HG03066 (cell line): Measurements from ENCODE around the gene ADPRHL1.
"Not testable (repeated sequence)": the region's sequence is repeated elsewhere in the genome, so short reads cannot be mapped to it uniquely, and the experiment has no call there.

Experiments
- ATAC-seq: cut with Tn5 transposase; IDR thresholded peaks from one replicate; pipeline ENCODE4 v1.9.1; 2021; ENCODE audit warnings: low read depth; ENCODE audit not compliant: unreplicated experiment

The ADPRHL1 gene

DNA sequence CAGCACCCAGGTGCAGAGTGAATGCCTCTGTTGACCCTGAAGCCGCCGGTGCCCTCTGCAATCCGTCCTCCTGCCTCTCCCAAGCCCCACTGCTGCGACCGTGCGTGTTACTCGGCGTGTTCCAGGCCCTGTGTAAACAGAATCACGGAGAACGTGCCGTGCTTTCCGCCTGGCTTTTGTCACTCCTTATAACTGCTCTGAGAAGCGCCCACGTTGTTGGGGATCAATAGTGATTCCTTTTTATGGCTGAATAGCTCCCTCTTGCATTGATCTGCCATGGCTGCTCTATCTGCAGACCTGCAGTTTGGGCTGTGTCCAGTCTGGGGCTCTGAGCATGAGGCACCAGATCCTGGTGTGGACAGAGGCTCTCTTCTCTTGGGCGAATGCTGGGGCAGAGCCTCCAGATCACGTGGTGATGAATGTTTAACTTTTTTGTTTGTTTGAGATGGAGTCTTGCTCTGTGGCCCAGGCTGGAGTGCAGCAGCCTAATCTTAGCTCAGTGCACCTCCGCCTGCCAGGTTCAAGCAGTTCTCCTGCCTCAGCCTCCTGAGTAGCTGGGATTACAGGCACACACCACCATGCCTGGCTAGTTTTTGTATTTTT, 15.8 kb downstream of the ADPRHL1 start:
- ATAC-seq = no peak

DNA sequence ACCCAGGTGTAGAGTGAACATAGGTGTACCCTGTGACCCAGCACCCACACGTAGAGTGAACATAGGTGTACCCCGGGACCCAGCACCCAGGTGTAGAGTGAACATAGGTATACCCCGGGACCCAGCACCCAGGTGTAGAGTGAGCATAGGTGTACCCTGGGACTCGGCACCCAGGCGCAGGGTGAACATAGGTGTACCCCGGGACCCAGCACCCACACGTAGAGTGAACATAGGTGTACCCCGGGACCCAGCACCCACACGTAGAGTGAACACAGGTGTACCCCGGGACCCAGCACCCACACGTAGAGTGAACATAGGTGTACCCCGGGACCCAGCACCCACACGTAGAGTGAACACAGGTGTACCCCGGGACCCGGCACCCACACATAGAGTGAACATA, 16.4 kb downstream of the ADPRHL1 start:
- ATAC-seq = not testable (repeated sequence)

DNA sequence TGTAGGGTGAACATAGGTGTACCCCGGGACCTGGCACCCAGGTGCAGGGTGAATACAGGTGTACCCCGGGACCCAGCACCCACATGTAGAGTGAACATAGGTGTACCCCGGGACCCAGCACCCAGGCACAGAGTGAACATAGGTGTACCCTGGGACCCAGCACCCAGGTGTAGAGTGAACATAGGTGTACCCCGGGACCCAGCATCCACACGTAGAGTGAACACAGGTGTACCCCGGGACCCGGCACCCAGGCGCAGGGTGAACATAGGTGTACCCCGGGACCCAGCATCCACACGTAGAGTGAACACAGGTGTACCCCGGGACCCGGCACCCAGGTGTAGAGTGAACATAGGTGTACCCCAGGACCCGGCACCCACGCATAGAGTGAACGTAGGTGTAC, 17.4 kb downstream of the ADPRHL1 start:
- ATAC-seq = not testable (repeated sequence)

DNA sequence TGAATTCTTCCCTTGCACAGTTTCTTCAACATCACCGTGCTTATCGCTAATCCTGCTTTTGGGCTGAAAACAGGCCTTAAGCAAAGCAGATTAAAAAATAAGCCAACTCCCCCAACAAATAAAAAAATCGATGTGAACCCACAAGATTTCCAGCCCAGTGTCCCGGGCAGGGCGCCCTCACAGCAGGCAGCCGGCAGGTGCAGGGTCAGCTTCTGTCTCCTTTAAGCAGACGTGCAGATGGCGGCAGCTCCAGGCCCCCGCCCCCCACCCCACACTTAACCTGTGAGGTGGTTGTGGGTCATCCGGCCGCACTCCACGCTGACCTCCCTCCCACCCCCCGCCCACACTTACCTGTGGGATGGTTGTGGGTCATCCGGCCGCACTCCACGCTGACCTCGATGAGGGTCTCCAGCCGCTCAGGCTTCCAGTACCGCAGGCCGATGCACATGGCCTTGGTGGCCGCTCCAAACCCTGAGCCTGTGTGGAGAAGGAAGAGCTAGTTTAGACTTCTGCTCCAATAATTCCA, 19.8 kb downstream of the ADPRHL1 start:
- no peak for ATAC-seq

DNA sequence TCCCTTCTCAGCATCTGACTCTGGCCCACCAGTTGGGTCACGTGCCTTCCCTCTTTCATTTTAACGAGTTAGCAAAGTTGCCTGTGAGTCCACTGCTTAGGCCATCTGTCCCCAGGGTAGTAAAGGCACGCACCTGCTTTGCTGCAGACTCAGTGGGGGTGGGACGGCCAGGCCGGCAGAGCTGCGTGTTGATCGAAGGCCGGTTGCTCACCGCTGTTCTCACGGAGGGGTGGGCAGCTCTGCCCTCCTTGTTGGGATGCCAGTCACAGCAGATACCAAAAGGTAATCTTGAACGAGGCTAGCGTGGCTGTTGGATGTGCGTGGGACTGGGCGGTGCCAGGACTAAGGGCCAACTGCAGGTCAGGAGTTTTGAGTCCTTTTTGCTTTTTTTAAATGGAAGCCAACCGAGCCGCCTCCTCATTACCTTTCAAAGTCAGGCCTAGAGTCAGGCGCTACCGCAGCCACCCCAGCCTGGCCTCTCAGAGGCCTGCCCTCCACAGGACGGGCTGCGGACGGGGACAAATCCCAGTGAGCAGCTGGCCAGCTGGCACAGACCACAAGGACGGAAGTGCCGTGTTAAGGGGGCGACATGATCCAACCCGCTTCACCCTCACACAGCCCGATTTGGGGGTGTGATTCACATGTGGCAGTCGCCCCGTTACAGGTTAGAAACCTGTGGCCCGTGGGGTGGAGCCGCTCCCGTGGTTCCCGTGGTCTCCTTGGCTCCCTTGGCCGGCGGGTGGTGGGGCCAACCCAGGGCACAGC, 20.6 kb downstream of the ADPRHL1 start:
- ATAC-seq = no peak

DNA sequence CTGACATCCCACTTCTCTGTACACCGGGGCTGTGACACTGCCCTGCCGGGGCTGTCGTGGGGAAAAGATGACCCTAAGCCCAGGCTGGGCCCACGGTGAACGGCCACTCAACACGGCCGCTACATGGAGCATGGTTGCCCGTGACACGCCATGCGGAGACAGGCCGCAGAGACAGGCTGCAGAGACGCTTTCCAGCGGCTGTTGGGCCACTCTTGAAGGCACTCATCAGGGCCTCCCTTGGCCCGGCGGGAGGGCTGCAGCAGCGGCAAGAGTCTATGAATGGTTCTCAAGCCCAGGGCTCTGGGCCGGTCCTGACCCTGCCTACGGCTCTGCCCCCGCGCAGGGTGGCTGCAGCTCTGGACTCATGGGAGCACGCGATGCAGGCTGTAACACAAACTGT, 22.1 kb downstream of the ADPRHL1 start:
- ATAC-seq = no peak

DNA sequence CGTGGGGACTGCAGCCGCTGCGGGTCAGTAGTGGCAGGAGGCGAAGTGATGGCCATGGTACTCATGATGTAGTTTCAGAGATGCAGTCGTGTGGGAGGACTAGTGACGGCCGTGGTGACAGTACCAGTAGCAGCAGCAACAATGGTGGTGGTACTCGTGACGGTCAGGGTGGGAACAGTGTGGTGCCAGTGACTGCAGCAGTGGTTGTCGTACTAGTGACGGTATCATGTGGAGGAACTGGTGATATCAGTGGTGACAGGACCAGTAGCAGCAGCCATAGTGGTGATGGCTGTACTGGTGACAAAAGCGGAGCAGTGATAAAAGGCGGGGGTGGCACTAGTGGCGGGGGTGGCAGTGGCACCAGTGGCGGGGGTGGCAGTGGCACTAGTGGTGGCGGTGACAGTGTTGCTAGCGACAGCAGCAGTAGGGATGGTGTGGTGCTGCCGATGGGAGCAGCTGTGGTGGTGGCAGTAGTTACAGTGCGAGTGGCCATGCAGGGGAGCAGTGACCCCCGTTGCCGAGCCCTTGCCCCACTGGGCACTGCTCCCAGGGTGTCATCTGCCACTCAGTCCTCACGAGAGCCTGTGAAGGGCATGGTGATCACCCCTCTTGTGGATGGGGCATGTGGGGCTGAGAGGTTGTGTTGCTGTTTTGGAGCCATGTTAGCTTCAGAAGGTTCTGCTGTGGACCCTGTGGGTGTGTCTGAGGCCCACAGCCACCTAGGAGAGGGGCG, 22.7 kb downstream of the ADPRHL1 start:
- ATAC-seq = no peak

DNA sequence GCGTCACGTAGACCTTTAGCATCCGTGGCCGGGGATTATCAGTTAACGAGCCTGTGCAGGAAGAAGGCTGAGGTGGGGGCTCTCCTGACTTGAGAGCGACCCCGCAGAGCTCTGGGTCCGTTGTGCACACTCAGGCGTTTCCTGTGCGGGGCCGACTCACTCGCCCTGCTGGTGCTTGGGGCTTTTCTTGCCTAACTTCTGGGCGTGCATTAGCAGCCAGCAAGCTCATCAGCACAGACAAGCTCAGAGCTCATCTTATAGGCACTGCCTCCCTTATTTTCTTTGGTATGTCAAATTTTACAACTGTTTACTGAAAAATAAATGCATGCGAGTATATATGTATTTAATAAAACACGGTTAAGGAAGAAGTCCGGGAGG, 23.7 kb downstream of the ADPRHL1 start:
- no peak for ATAC-seq

DNA sequence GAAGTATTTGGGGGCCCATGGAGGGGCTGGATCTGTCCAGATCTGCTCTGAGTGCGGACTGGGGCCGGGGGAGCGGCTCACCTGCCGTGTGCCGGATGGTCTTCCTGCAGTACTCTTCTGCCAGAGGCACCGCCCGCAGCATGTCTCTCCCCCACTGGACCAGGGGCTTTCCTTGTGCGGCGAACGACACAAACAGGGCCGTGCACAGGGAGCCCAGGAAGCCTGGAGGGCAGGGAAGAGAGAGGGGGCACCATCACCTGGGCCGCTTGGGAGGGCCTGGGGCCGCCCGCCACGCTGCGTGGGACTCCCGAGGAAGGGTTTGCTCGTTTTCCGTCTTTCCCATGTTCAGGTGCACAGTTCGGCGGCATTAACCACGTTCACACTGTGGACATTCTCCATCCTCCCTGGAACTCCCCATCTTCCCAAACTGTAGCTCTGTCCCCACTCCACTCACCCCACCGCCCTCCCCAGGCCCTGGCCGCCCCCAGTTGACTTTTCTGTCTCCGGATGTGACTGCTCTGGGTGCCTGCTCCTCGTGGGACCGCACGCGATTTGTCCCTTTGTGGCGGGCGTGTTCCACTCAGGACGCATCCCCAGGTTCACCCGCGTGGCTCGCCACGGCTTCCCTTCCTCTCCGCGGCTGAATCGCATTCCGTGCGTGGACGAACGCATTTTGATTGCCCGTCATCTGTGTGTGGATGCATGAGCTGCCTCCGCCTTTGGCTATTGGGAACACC, 24.2 kb downstream of the ADPRHL1 start:
- ATAC-seq = no peak

DNA sequence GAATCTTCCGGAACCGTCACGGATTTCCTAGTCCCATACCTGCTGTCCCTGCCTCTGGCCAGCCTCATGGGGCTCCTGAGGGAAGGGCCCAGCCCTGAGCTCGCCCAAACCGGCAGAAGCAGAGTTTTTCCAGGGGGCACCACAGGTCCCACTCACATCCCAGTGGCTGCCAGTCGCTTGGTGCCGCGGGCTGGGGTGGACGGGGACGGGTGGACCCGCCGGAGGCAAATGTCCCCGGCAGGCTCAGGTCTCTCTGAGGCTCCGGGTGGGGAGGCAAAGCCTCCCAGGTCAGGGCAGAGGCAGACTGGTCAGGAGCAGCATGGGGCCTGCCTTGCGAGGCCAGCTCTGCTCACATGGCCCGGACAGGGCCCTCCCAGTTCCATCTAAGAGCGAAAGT, 24.8 kb downstream of the ADPRHL1 start:
- ATAC-seq = no peak

DNA sequence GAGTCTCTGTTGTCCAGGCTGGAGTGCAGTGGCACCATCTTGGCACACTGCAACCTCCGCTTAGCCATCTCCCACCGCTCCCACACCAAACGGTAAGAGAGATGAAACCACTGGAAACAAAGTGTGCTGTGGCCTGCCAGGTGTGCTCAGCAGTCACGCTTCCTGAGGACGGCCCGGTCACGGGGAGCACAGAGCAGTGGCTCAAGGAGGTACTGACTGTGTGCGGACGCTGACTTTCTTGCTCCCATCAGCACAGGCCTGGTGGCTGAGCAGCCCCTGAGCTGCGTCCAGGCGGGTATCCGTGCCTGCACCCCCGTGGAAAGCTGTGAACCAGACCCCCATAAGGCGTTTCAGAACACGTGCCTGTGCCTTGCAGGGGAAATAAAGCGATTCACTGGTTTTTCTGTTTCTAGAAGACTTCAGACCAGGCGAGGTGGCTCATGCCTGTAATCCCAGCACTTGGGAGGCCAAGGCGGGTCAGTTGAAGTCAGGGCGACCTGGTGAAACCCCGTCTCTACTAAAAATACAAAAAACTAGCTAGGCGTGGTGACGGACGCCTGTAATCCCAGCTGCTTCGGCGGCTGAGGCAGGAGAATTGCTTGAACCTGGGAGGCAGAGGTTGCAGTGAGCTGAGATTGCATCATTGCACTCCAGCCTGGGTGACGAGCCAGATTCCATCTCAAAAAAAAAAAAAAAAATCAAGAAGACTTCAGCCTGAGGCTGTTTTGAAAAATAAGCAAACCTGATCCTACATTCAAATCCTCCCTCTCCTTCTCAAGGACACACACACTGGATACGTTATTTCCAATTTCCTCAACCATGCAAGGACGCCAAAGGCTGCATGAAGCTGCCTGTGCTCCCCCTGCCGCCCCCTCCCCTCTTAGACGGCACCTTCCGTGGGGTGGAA, 25.5 kb downstream of the ADPRHL1 start:
- no peak for ATAC-seq

DNA sequence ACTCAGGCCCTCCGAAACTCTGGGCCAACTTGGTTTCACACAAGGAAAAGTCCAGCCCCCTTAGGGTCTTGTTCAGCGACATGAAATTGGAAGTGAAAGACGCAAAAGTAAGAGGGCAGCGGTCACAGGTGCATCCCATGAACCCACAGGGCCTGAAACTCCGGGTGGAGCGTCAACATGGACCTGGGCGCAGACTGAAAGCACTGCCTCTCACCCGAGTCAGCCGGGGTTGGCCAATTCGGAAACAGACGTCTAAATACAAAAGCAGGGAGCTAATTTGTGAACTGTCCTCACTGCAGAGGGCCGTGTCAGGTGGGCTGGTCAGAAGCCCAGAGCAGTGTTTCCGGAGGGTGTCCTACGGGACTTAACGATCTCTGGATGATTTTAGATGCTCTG, 26.7 kb downstream of the ADPRHL1 start:
- ATAC-seq = no peak

DNA sequence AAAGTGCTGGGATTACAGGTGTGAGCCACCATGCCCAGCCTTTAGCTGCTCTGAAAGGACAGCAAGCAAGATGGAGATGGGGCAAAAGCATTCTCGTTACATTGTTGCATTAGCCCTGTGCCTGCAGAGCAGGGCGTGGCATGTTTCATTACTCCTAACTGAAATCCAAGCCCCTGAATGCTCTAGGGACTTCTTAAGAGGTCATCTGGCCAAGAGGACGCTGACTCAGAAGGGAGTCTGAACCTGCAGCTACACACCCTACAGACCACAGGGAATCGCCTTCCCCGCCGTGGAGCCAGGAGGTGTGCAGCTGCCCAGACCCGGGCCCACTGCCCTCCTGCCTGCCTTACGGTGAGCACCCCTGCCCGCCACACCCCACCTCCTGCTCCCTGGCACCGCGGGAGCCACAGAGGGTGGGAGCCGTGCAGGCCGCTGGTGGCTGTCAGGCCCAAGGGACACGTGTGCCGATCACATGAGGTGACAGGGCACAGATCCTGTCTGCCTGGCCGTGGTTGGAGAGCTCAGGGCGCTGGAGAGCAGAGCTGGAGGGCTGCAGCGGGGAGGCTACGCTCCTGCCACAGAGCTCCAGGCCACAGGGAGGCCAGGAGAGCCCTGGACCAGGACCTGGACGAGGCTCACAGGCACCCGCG, 27.2 kb downstream of the ADPRHL1 start:
- ATAC-seq = no peak

DNA sequence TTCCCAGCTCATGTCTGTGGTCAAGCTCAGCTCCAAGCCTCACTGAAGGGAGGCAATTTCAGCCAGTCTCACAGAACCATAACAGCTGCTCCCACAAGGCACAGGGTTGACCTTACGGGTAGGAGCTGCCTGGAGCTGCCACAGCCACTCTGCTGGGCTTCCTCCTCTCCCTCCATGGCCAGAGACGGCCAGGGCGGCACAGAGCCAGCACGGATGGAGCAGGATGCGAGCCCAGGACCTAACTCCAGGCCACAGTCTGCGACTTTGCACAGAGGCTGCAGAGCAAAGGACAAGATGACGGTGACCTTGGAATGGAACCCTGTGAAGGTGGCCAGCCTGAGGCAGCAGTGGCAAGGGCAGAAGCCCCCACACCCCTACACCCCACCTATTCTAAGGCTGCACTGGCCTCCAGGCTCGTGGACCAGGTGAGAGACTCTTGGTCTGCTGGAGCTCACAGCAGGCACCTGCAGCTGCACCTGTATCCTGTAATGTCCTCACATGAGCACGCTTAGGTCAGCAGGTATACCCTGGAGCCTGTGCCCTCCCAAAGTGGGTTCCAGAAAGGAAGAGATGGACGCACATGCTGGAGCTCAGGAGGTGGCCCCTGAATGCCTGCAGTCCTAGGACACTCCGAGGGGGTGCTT, 29.6 kb downstream of the ADPRHL1 start:
- ATAC-seq = no peak

DNA sequence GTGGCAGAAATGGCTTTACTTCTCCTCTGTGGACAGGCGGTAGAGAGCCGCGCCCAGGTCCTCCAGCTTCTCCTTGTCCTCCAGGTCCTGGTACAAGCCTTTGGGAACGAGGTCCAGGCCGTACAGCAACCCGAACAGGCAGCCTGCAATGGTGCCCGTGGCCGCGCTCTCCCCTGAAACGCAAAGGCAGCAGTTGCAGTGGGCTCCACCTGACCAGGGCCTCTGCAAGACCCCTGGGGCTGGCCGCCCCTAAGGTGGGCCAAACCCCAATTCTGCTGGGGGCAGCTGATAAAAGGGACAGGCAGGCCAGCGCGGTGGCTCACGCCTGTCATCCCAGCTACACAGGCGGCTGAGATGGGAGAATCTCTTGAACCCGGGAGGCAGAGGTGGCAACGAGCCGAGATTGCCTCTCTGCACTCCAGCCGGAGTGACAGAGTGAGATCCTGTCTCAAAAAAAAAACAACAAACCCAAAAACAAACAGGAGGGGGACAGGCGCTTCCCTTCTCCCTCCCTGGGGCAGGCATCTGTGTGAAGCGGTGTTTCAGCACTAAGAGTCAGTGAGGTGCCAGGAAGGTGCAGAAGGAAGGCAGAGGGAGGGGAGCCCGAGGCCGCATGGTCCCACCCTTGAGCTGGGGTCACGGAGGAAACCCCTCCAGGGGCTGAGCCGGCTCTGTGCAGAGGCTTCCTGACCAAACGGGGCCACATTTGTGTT, 30.3 kb downstream of the ADPRHL1 start:
- ATAC-seq = no peak

DNA sequence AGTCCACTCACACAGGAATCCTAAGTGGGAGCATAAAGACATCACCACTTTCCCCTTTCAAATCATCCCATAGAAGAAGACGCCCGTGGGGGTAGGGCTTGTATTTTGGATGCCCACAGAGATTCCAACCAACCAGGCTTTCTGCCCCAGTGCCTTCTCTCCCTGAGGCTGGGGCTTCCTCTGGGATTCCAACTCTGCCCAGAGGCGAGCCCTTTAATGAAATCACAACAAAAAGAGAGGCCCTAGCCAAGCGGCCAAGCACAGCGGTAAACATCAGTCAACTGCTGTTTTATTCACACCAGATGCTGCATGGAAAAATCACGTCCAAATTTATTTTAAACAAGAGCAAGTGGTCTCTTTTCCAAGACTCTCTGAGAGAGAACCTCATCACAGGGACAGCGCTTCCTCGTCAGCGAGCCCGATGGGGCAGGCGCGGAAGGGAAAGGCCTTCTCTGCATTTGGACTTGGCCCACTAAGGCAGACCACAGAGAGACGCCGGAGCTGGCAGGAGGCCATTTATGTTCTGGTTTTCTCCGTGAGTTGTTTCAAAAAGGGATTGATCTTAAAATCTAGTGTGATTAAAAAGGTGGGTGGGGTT, 31.5 kb downstream of the ADPRHL1 start:
- no peak for ATAC-seq

DNA sequence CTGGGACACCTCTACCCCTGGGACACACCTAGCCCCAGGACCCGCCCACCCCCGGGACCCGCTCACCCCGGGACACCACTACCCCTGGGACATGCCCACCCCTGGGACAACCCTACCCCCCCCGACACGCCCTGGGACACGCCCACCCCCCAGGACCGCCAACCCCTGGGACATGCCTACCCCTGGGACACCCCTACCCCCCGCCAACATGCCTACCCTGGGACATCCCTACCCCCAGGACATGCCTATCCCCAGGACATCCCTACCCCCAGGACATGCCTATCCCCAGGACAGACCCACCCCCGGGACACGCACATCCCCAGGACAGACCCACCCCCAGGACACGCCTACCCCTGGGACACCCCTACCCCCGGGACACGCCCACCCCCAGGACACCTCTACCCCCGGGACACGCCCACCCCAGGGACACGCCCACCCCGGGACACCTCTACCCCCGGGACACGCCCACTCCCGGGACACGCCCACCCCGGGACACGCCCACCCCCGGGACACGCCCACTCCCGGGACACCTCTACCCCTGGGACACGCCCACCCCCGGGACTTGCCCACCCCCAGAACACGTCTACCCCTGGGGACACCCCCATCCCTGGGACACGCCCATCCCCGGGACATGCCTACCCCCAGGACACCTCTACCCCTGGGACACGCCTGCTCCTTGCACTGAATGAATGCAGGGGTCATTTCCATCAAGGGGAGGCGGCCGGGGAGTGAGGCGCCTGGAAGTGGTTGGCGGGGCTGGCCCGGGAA, 32.3 kb downstream of the ADPRHL1 start:
- ATAC-seq = no peak
